HepG2 (cell line): ENCODE measurements around the gene MRPL14. TPM values are rescaled to one million over a fixed set of nuclear protein-coding genes. Genes with fewer than 3 reads are reported as not detected.

Experiments used
- ATAC-seq: fragments of 200-7000 bp; cut with Tn5 transposase; 3 replicates; pipeline ENCODE4 v1.9.1; 2020; ENCODE audit warnings: mild to moderate bottlenecking, moderate library complexity
- BruUV-seq: library from RNA; stranded (reverse); fragments of 400-500 nt; replicated peaks from 2 replicates; lab custom pipeline; 2021; lab: Mats Ljungman, UMichigan
- CTCF ChIA-PET: fragments of 300-600 bp; formaldehyde crosslinking; extraction: SDS; loops from one replicate; lab custom pipeline; 2021; ENCODE audit warnings: low total read pairs, inconsistent platforms, low intra/inter-chr PET ratio; lab: Yijun Ruan, JAX
- POLR2A ChIA-PET: fragments of 350-600 bp; sonication (Branson Sonifier 250); formaldehyde crosslinking; loops from one replicate; lab custom pipeline; 2020; ENCODE audit warnings: antibody characterized with exemption, inconsistent platforms; lab: Yijun Ruan, JAX
- DNase-seq: peaks from one replicate; pipeline ENCODE4 v3.0.0-alpha.2; 2015; ENCODE audit warnings: low spot score
- FAIRE-seq: peaks from 3 replicates; lab custom pipeline; 2011; peaks lifted over from hg19 to GRCh38; lab: Jason Lieb, UNC
- H2AFZ ChIP-seq: one replicate; pipeline ENCODE4 v1.6.1; 2011; ENCODE audit warnings: low read length, inconsistent platforms
- H3K27ac ChIP-seq: fragments of 300-600 bp; 3 replicates; pipeline ENCODE4 v1.8.0; 2011; ENCODE audit warnings: mixed run types, mild to moderate bottlenecking, mixed read lengths, low read length, inconsistent platforms; ENCODE audit not compliant: insufficient read depth; ENCODE audit errors: extremely low read length
- H3K27me3 ChIP-seq, 2 experiments: fragments of 200-600 bp in 1 of 2; 2 replicates in 1 of 2; 3 replicates in 1 of 2; pipeline versions ENCODE4 v1.6.0 to v1.8.0; 2011; ENCODE audit warnings: low read length in 2 of 2, mild to moderate bottlenecking in 2 of 2, moderate library complexity in 2 of 2, inconsistent platforms in 1 of 2; ENCODE audit not compliant: insufficient read depth in 2 of 2, control insufficient read depth in 1 of 2
- H3K36me3 ChIP-seq, 2 experiments: fragments of 200-600 bp in 1 of 2; replicated peaks in 1 of 2; 2 replicates in 1 of 2; 3 replicates in 1 of 2; pipeline versions ENCODE4 v1.5.1 to v1.8.0; 2011; ENCODE audit warnings: low read length in 2 of 2, inconsistent platforms in 1 of 2; ENCODE audit not compliant: insufficient read depth in 2 of 2, control insufficient read depth in 1 of 2
- H3K4me1 ChIP-seq: 2 replicates; pipeline ENCODE4 v1.5.1; 2012; ENCODE audit warnings: low read length, inconsistent platforms; ENCODE audit not compliant: insufficient read depth
- H3K4me2 ChIP-seq: 2 replicates; pipeline ENCODE4 v1.6.0; 2011; ENCODE audit warnings: low read depth, low read length, inconsistent platforms
- H3K4me3 ChIP-seq, 3 experiments: fragments of 200-600 bp in 1 of 3; sonication (generic), shearing (Covaris generic) in 1 of 3; replicated peaks in 1 of 3; 2 replicates each; pipeline ENCODE4 v1.5.1; 2011 to 2016; ENCODE audit warnings: low read length in 3 of 3, inconsistent platforms in 2 of 3, low read depth in 2 of 3, mild to moderate bottlenecking in 2 of 3, control low read depth in 1 of 3, mixed read lengths in 1 of 3; ENCODE audit not compliant: insufficient read depth in 1 of 3
- H3K79me2 ChIP-seq: one replicate; pipeline ENCODE4 v1.6.1; 2011; ENCODE audit warnings: low read length, inconsistent platforms; ENCODE audit not compliant: insufficient read depth
- H3K9ac ChIP-seq: 2 replicates; pipeline ENCODE4 v1.6.0; 2011; ENCODE audit warnings: mild to moderate bottlenecking, low read depth, low read length, inconsistent platforms; ENCODE audit not compliant: insufficient read depth
- H3K9me3 ChIP-seq: 2 replicates; pipeline ENCODE4 v1.5.1; 2012; ENCODE audit warnings: mild to moderate bottlenecking, low read length
- H4K20me1 ChIP-seq: 2 replicates; pipeline ENCODE4 v1.6.0; 2011; ENCODE audit warnings: inconsistent platforms, mild to moderate bottlenecking, low read length, moderate library complexity; ENCODE audit not compliant: insufficient read depth
- ARID2 ChIP-seq: sonication (generic); formaldehyde crosslinking; IDR thresholded peaks from 2 replicates; pipeline ENCODE4 v1.8.1; 2022; ENCODE audit warnings: mild to moderate bottlenecking, missing genetic modification reagents, borderline replicate concordance
- ARNT2 ChIP-seq: sonication (generic); formaldehyde crosslinking; IDR thresholded peaks from 2 replicates; pipeline ENCODE4 v1.8.0; 2022; ENCODE audit warnings: mild to moderate bottlenecking, low read depth, missing genetic modification reagents, moderate library complexity
- ATF7 ChIP-seq, 2 experiments: fragments of 450-650 bp in 1 of 2; sonication (generic) in 1 of 2; formaldehyde crosslinking in 1 of 2; IDR thresholded peaks; 2 replicates each; pipeline versions ENCODE4 v1.4.0 to v1.6.1; 2016 to 2020; ENCODE audit warnings: antibody characterized with exemption in 1 of 2, mild to moderate bottlenecking in 1 of 2, missing genetic modification reagents in 1 of 2
- CTCF ChIP-seq: sonication (generic); formaldehyde crosslinking; IDR thresholded peaks from 2 replicates; pipeline ENCODE4 v1.5.0; 2020; ENCODE audit warnings: mild to moderate bottlenecking, missing genetic modification reagents, moderate library complexity
- HMGA1 ChIP-seq: sonication (generic); formaldehyde crosslinking; conservative IDR thresholded peaks from 2 replicates; pipeline ENCODE4 v1.4.0; 2020; ENCODE audit warnings: missing genetic modification reagents
- IKZF5 ChIP-seq: IDR thresholded peaks from 2 replicates; pipeline ENCODE4 v1.6.1; 2018; ENCODE audit warnings: missing genetic modification reagents, mild to moderate bottlenecking, missing compliant biosample characterization
- MIXL1 ChIP-seq: IDR thresholded peaks from 2 replicates; pipeline ENCODE4 v1.6.1; 2016
- MNT ChIP-seq: fragments of 450-650 bp; IDR thresholded peaks from 2 replicates; pipeline ENCODE4 v1.6.1; 2016
- MXD1 ChIP-seq: sonication (generic); formaldehyde crosslinking; IDR thresholded peaks from 2 replicates; pipeline ENCODE4 v1.4.0; 2020; ENCODE audit warnings: mild to moderate bottlenecking, missing genetic modification reagents
- NAIF1 ChIP-seq: sonication (generic); formaldehyde crosslinking; IDR thresholded peaks from 2 replicates; pipeline ENCODE4 v1.5.0; 2020; ENCODE audit warnings: mild to moderate bottlenecking, missing genetic modification reagents, borderline replicate concordance
- SOX5 ChIP-seq: IDR thresholded peaks from 2 replicates; pipeline ENCODE4 v1.6.1; 2016; ENCODE audit warnings: borderline replicate concordance
- ZFY ChIP-seq: sonication (generic); formaldehyde crosslinking; IDR thresholded peaks from 2 replicates; pipeline ENCODE4 v1.4.0; 2020; ENCODE audit warnings: missing genetic modification reagents
- ZNF136 ChIP-seq: sonication (generic); formaldehyde crosslinking; IDR thresholded peaks from 2 replicates; pipeline ENCODE4 v1.8.1; 2022; ENCODE audit warnings: low read depth, mild to moderate bottlenecking, moderate library complexity, missing genetic modification reagents
- ZNF331 ChIP-seq: sonication (generic); formaldehyde crosslinking; IDR thresholded peaks from 2 replicates; pipeline ENCODE4 v1.4.0; 2020; ENCODE audit warnings: missing genetic modification reagents
- ZNF362 ChIP-seq: sonication (generic); formaldehyde crosslinking; IDR thresholded peaks from 2 replicates; pipeline ENCODE4 v1.4.0; 2020; ENCODE audit warnings: missing genetic modification reagents, mild to moderate bottlenecking, borderline replicate concordance
- ZNF768 ChIP-seq: sonication (generic); formaldehyde crosslinking; IDR thresholded peaks from 2 replicates; pipeline ENCODE4 v1.4.0; 2020; ENCODE audit warnings: missing genetic modification reagents
- ZNF839 ChIP-seq: sonication (generic); formaldehyde crosslinking; IDR thresholded peaks from 2 replicates; pipeline ENCODE4 v1.4.0; 2020; ENCODE audit warnings: missing genetic modification reagents, mild to moderate bottlenecking, borderline replicate concordance
- WGBS: methylation state at CpG from one replicate; pipeline ENCODE4 v1.1.6; 2017; ENCODE audit warnings: low lambda C conversion rate; 5-methylcytosine and 5-hydroxymethylcytosine counted together
- in situ Hi-C: cut with HindIII; loops from 2 replicates; pipeline ENCODE4 v1.10.0; 2017; ENCODE audit warnings: low pct_unique_long_range_greater_than_20kb; ENCODE audit not compliant: extremely low pct_ligation_motif_present
- intact Hi-C: fragments of 100-400 bp; cut with micrococcal nuclease; formaldehyde crosslinking; loops from one replicate; pipeline ENCODE4 v1.10.0; 2022; ENCODE audit not compliant: unreplicated experiment
- polyA plus RNA-seq, 8 experiments: library from polyadenylated mRNA; depleted of rRNA in 3 of 8; stranded (reverse) in 7 of 8; unstranded in 1 of 8; fragments of >200 nt; fragmentation: Illumina TruSeq in 4 of 8; extraction: Trizol in 4 of 8; gene quantifications; 2 replicates each; pipeline versions ENCODE4 v1.2.1 to v1.2.3, GENCODE V29; 2011 to 2016; ENCODE audit warnings: low read depth in 4 of 8, missing spikeins in 1 of 8, mixed read lengths in 1 of 8; ENCODE audit not compliant: insufficient read depth in 1 of 8
- total RNA-seq, 5 experiments: library from RNA; depleted of rRNA; stranded (reverse); fragments of >200 nt; fragmentation: Illumina TruSeq; extraction: Trizol; gene quantifications; 2 replicates each; pipeline ENCODE4 v1.2.3, GENCODE V29; 2016; ENCODE audit warnings: low read depth in 1 of 5

MRPL14 gene
- total and polyA plus RNA-seq, 2 of the 13 experiments (the other 11 are each of a cell fraction or from before 2014, with no cell fraction given) = 157 to 178 TPM

- no peak overlapping the region for H3K27ac ChIP-seq
- FAIRE-seq (peak; percentile 46), ATAC-seq (peak; percentile 60), DNase-seq (peak; percentile 39)
- POLR2A ChIA-PET = no interaction called here
- peaks cover 31 to 43% of the 10 kb centered on the region in 2 experiments for H3K36me3 ChIP-seq
- no peaks in the 10 kb centered on the region for H3K9me3 ChIP-seq
- intact Hi-C loops (loop anchor here (1.0 to 2.0 kb wide), 2 partner anchors 23 to 55 kb away; no protein-coding TSS in a partner anchor), in situ Hi-C loops (loop anchor here (5.0 kb wide), 1 partner anchor 49 kb away; no protein-coding TSS in a partner anchor)
- no peaks in the 10 kb centered on the region for H4K20me1 ChIP-seq
- no peaks in the 10 kb centered on the region for H3K79me2 ChIP-seq
- no peak overlapping the region for H3K9ac ChIP-seq
- H3K27me3 ChIP-seq = no peaks in the 10 kb centered on the region
- H2AFZ ChIP-seq = no peak overlapping the region
- CTCF ChIA-PET = interaction anchor here (0.7 to 5.8 kb wide), 7 partner anchors 31 to 187 kb away, joined by 3 to 74 read pairs (median 4); partner anchors contain the start of genes SLC29A1 and SLC35B2
- 47% methylated on average over 9 of the region's 31 CpGs for WGBS
- H3K4me3 ChIP-seq = no peak overlapping the region
- peaks cover 30% of the 10 kb centered on the region for H3K4me1 ChIP-seq
- BruUV-seq = no TSS peak
- no peak overlapping the region for H3K4me2 ChIP-seq
- TF ChIP-seq MNT (no peak), HMGA1 (no peak), MXD1 (CRISPR knock-in tag) (0 out of 2 replicates have a peak, but pooled peaks have one; percentile 53), ARID2 (CRISPR knock-in tag) (0 out of 2 replicates have a peak, but pooled peaks have one; percentile 46), ARNT2 (CRISPR knock-in tag) (no peak), ZNF331 (CRISPR knock-in tag) (peak; percentile 79; the same call in 1 of the 2 replicates), MIXL1 (CRISPR knock-in tag) (peak; percentile 81), ZNF839 (CRISPR knock-in tag) (no peak), ZNF136 (no peak), IKZF5 (CRISPR knock-in tag) (peak; percentile 68; the same call in 1 of the 2 replicates), ZNF362 (CRISPR knock-in tag) (peak; percentile 25; the same call in 1 of the 2 replicates), CTCF (CRISPR knock-in tag) (peak; percentile 100), NAIF1 (CRISPR knock-in tag) (no peak), ATF7 (IDR thresholded peaks at IDR 0.05) (no peak), ATF7 (CRISPR knock-in tag; IDR thresholded peaks at IDR 0.05) (0 out of 2 replicates have a peak, but pooled peaks have one; percentile 37), ZNF768 (CRISPR knock-in tag) (peak; percentile 77; the same call in 1 of the 2 replicates), ZFY (CRISPR knock-in tag) (peak; percentile 69; the same call in 1 of the 2 replicates), SOX5 (CRISPR knock-in tag) (peak; percentile 42; the same call in 1 of the 2 replicates)
Observed at GRCh38 chr6:44151348-44152108, 24.3 kb upstream of the MRPL14 start.
